ENCODE data around the gene HRH3.

DNA sequence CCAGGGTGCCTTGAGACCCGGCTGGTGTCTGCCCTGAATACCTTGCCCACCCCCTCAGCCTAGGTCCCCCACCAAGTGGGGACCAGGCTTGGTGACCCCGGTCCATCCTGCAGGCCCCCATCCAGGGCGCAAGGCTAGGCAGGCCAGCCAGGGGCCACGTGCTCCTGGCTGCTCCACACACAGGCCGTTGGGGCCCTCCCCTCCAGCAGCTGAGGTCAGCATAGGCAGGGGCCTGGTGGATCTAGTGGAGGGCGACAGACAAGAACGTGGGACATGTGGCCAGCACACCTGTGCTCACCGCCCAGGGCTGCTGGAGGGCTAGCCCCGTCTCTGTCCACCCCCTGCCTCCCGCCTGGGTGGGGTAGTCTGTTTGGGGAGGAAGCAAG is 7.5 kb upstream of the HRH3 start:
- TF ChIP-seq, protein P1, sequence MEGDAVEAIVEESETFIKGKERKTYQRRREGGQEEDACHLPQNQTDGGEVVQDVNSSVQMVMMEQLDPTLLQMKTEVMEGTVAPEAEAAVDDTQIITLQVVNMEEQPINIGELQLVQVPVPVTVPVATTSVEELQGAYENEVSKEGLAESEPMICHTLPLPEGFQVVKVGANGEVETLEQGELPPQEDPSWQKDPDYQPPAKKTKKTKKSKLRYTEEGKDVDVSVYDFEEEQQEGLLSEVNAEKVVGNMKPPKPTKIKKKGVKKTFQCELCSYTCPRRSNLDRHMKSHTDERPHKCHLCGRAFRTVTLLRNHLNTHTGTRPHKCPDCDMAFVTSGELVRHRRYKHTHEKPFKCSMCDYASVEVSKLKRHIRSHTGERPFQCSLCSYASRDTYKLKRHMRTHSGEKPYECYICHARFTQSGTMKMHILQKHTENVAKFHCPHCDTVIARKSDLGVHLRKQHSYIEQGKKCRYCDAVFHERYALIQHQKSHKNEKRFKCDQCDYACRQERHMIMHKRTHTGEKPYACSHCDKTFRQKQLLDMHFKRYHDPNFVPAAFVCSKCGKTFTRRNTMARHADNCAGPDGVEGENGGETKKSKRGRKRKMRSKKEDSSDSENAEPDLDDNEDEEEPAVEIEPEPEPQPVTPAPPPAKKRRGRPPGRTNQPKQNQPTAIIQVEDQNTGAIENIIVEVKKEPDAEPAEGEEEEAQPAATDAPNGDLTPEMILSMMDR (IDR thresholded peaks at IDR 0.05; ENCODE audit: poor library complexity, severe bottlenecking) = no peak
- no peak for TF ChIP-seq TAF1 (IDR thresholded peaks at IDR 0.05; ENCODE audit: low read depth)
